ENCODE results near the gene MYH11. TPM values are rescaled to one million over a fixed set of nuclear protein-coding genes. Genes with fewer than 3 reads are reported as not detected.
A peak's percentile ranks its signal among the peaks of the same experiment; 100 is the strongest.

MYH11 gene
- total and polyA plus RNA-seq, 2 of the 13 experiments (the other 11 are each of a cell fraction or from before 2014, with no cell fraction given) = not detected

- TF ChIP-seq NR0B2 (CRISPR knock-in tag; IDR thresholded peaks at IDR 0.05) (no peak), RBM22 (optimal IDR thresholded peaks at IDR 0.05; ENCODE audit: low read length) (no peak), SNAI1 (CRISPR knock-in tag; IDR thresholded peaks at IDR 0.05; ENCODE audit: borderline replicate concordance) (no peak), HMGA1 (CRISPR knock-in tag; conservative IDR thresholded peaks at IDR 0.05) (no peak), SMARCE1 (IDR thresholded peaks at IDR 0.05; ENCODE audit: borderline replicate concordance) (no peak), SRY (CRISPR knock-in tag; IDR thresholded peaks at IDR 0.05) (peak; percentile 25; the same call in 1 of the 2 replicates), SP5 (CRISPR knock-in tag; IDR thresholded peaks at IDR 0.05; ENCODE audit: borderline replicate concordance, low read depth) (no peak), ZMYM2 (CRISPR knock-in tag; IDR thresholded peaks at IDR 0.05) (no peak), SOX13 (IDR thresholded peaks at IDR 0.05) (no peak), SOX13 (CRISPR knock-in tag; conservative IDR thresholded peaks at IDR 0.05 in 1 of 2, IDR thresholded peaks at IDR 0.05 in 1 of 2) (no peak), GMEB1 (CRISPR knock-in tag; IDR thresholded peaks at IDR 0.05; ENCODE audit: borderline replicate concordance) (no peak), ATRX (CRISPR knock-in tag; IDR thresholded peaks at IDR 0.05; ENCODE audit: borderline replicate concordance) (no peak), ZNF660 (CRISPR knock-in tag; IDR thresholded peaks at IDR 0.05; ENCODE audit: borderline replicate concordance, low read depth) (no peak), UBTF (CRISPR knock-in tag; IDR thresholded peaks at IDR 0.05) (no peak), ZUFSP (CRISPR knock-in tag; IDR thresholded peaks at IDR 0.05; ENCODE audit: borderline replicate concordance) (no peak), GATAD1 (CRISPR knock-in tag; IDR thresholded peaks at IDR 0.05) (no peak), RXRA (CRISPR knock-in tag; IDR thresholded peaks at IDR 0.05) (no peak), ZFP36 (IDR thresholded peaks at IDR 0.05; ENCODE audit: borderline replicate concordance, low read depth, low read length, partially characterized antibody) (no peak), ATF1 (CRISPR knock-in tag; IDR thresholded peaks at IDR 0.05) (no peak), MTA3 (CRISPR knock-in tag; IDR thresholded peaks at IDR 0.05) (no peak), REPIN1 (CRISPR knock-in tag; IDR thresholded peaks at IDR 0.05; ENCODE audit: borderline replicate concordance, low read depth) (no peak), ATF6 (CRISPR knock-in tag; conservative IDR thresholded peaks at IDR 0.05) (no peak), ZNF746 (CRISPR knock-in tag; IDR thresholded peaks at IDR 0.05) (no peak)
Observed at GRCh38 chr16:15777533-15778203, 79.2 kb downstream of the MYH11 start (continued).

All from HepG2 (cell line).